Retinal pigment epithelial cell (primary cell): ENCODE measurements around the gene SYT2.

Experiments
- DNase-seq: peaks from one replicate; pipeline ENCODE4 v3.0.0-alpha.2; 2010; ENCODE audit warnings: low read depth
- H3K4me3 ChIP-seq: 2 replicates; pipeline ENCODE4 v1.5.1; 2011; ENCODE audit warnings: mild to moderate bottlenecking, low read length, control low read depth, moderate library complexity
- TF ChIP-seq, protein P1 (sequence below): conservative IDR thresholded peaks from 2 replicates; pipeline ENCODE4 v1.5.1; 2011; ENCODE audit warnings: low read depth, low read length, control low read depth, inconsistent platforms

Gene SYT2

DNA sequence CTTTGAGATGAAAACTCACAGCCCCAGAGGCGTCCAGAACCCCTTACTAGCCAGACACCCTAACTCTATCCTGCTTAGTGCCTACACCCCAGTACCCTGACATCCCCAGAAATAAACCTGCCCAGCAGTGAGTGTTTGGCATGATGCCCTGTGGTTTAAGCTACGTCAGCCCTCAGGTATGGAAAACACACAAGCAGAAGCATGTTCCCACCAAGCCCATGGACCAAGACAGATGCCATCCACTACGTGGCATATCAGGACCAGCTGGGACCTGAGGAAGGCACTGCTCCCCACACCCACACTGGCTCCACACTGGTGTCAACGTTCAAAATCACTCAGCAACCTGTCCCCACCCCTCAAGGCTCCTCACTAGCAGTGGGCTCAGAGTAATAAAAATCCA, 116.4 kb downstream of the SYT2 start:
- no peak for DNase-seq

DNA sequence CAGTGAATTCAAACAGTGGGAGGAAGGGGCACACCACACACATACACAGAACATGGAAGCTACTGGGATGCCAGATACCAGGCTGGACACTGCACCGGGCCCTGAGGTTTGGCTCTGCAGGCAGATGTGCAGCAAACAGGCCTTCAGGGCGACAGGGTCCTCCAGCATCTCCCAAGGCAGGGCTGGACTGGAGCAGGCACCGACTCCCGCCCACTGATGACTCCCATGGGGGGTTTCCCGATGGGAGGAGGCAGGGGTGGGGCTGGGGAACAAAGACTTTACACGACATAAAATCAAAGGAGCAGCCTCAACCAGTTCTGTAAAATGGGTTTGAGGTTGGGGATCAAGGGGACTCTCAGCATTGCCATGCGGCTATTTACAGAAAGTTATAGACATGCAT, 118.1 kb downstream of the SYT2 start:
- no peak overlapping the region for H3K4me3 ChIP-seq
- no peak for DNase-seq
- TF ChIP-seq, protein P1, sequence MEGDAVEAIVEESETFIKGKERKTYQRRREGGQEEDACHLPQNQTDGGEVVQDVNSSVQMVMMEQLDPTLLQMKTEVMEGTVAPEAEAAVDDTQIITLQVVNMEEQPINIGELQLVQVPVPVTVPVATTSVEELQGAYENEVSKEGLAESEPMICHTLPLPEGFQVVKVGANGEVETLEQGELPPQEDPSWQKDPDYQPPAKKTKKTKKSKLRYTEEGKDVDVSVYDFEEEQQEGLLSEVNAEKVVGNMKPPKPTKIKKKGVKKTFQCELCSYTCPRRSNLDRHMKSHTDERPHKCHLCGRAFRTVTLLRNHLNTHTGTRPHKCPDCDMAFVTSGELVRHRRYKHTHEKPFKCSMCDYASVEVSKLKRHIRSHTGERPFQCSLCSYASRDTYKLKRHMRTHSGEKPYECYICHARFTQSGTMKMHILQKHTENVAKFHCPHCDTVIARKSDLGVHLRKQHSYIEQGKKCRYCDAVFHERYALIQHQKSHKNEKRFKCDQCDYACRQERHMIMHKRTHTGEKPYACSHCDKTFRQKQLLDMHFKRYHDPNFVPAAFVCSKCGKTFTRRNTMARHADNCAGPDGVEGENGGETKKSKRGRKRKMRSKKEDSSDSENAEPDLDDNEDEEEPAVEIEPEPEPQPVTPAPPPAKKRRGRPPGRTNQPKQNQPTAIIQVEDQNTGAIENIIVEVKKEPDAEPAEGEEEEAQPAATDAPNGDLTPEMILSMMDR, result no peak

More for the DNA sequence above, 116.4 kb downstream of the SYT2 start:
- H3K4me3 ChIP-seq, result no peak overlapping the region
- TF ChIP-seq, protein P1, result no peak

DNA sequence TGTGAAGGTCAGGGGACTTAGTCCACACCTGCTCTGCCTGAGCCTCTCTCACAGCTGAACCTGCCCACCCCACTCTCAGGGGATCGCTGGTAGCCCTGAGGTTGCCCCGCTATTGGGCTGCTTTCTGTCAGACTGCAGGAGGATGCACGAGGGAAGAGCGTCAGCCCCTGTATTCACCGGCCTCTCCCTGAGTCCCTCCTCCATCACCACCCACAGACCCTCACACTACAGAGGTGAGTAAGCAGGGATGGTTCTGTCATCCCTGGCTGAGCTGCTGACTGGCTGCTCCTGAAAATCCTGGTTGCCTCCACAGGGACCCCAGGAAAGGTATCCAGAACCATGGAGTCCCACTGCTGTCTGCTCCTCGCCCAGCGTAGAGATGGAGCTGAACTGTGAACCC, 118.7 kb downstream of the SYT2 start:
- TF ChIP-seq, protein P1, result no peak

DNA sequence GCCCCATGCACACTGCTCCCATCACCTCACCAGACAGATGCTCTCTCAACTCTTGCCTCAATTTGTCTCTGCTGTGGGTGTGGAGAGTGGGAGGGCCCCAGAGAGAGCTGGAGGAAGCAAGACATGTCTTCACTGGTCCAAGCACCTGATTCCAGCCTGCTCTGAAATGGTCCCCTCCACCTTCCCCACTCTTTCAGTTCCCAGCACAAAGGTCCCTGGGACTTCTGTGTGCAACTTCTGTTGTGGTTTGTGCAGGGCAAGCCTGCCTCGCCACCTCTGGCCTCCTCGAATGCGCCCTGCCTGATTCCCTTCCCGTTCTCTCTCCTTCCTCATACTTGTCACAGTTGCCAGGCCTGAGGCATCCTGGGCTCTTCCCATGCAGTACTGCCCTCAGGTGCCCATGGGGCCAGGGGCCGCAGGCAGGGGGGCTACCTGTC, 119.3 kb downstream of the SYT2 start:
- no peak for DNase-seq
- TF ChIP-seq, protein P1, result no peak
- H3K4me3 ChIP-seq, result no peak overlapping the region

More for the DNA sequence above, 118.7 kb downstream of the SYT2 start:
- no peak for DNase-seq
- H3K4me3 ChIP-seq, result no peak overlapping the region

DNA sequence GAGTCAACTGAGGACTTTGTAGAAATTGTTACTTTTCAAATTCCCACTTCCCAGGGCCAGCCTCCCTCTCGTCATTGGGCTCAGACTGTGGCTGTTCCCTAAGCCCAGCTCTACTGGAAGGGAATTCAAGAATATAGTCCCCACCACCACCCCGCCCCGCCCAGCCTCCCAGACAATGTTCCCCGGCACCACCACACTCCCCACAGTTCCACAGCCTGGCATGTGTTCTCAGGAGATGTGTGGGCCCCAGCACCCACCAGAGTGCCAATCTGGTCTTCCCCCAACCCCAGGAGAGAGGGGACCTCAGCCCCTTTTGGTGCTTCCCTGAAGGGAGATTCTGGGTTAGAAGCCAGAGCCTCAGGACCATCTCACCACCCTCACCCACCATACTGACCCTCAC, 120.1 kb downstream of the SYT2 start:
- H3K4me3 ChIP-seq, result no peak overlapping the region
- TF ChIP-seq, protein P1, result no peak
- no peak for DNase-seq

DNA sequence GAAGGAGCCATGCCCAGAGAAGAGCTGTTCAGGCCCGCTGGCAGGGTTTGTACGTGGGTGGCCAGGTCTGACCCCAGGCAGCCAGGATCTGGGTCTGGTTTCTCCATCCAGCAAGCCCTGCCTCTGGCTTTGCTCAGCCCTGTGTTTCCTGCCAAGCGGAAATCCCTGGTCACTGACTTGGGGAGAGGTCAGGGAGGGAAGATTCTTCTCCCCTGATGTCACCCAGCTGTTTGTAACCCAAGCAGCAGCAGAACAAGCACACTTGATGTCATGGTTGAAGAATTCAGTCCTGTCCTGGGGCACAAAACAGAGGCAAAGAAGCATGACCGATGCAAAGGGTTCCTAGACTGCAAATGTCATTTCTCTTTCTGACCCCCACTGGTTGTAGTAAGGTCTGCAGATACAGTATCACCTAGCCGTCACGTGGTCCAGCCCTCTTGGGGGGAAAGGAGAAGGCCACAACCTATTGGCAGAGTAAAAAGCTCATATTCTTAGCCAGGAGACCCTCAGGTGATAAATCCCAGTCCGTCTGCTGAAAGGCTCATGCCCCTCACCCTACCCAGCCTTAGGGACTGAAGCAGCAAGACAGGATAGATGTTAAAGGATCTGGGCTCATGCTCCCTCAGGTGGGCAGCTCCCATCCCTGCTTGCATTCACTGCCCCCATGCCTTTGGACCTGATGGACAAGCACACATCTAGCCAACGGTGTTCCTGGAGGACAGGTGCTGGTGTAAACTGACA, 120.9 kb downstream of the SYT2 start:
- no peak overlapping the region for H3K4me3 ChIP-seq
- TF ChIP-seq, protein P1, result no peak
- peak; percentile 63 for DNase-seq
